GM12878 (cell line): ENCODE measurements around the gene FOS. TPM values are rescaled to one million over a fixed set of nuclear protein-coding genes. Genes with fewer than 3 reads are reported as not detected.

Experiments used
- ATAC-seq: fragments of 200-7000 bp; cut with Tn5 transposase; 3 replicates; pipeline ENCODE4 v1.9.1; 2020; ENCODE audit warnings: mild to moderate bottlenecking, moderate library complexity
- BruUV-seq: library from RNA; stranded (reverse); fragments of 400-500 nt; replicated peaks from 2 replicates; lab custom pipeline; 2021; lab: Mats Ljungman, UMichigan
- CTCF ChIA-PET: fragments of 300-600 bp; sonication (Branson Sonifier 250); formaldehyde crosslinking; extraction: SDS; loops from one replicate; lab custom pipeline; 2021; ENCODE audit warnings: inconsistent platforms; lab: Yijun Ruan, JAX
- POLR2A ChIA-PET: fragments of 350-600 bp; formaldehyde crosslinking; extraction: SDS; loops from one replicate; lab custom pipeline; 2021; ENCODE audit warnings: inconsistent platforms; lab: Charles Lee
- RAD21 ChIA-PET: fragments of 300-600 bp; sonication (Branson Sonifier 250); formaldehyde crosslinking; loops from one replicate; lab custom pipeline; 2023; ENCODE audit warnings: antibody characterized with exemption; ENCODE audit not compliant: unreplicated experiment; lab: Charles Lee
- SMC1A ChIA-PET: fragments of 300-600 bp; sonication (Branson Sonifier 250); formaldehyde crosslinking; loops from one replicate; lab custom pipeline; 2023; ENCODE audit not compliant: unreplicated experiment, uncharacterized antibody; lab: Charles Lee
- DNase-seq: peaks from one replicate; pipeline ENCODE4 v3.0.0-alpha.2; 2011; ENCODE audit warnings: low read depth, low spot score
- FAIRE-seq: peaks from 3 replicates; lab custom pipeline; 2011; peaks lifted over from hg19 to GRCh38; lab: Jason Lieb, UNC
- H2AFZ ChIP-seq: 2 replicates; pipeline ENCODE4 v1.6.0; 2011; ENCODE audit warnings: low read depth, low read length, control low read depth; ENCODE audit not compliant: control insufficient read depth
- H3K27ac ChIP-seq: 2 replicates; pipeline ENCODE4 v1.5.1; 2011; ENCODE audit warnings: control low read depth; ENCODE audit not compliant: control insufficient read depth, insufficient read depth
- H3K27me3 ChIP-seq, 2 experiments: replicated peaks in 1 of 2; 2 replicates each; pipeline versions ENCODE4 v1.6.0 to v1.6.1; 2011; ENCODE audit warnings: low read length in 1 of 2; ENCODE audit not compliant: control insufficient read depth in 2 of 2, insufficient read depth in 2 of 2
- H3K36me3 ChIP-seq, 2 experiments: 2 replicates each; pipeline ENCODE4 v1.5.1; 2011; ENCODE audit warnings: low read length in 1 of 2; ENCODE audit not compliant: control insufficient read depth in 2 of 2, insufficient read depth in 2 of 2
- H3K4me1 ChIP-seq: 2 replicates; pipeline ENCODE4 v1.6.1; 2011; ENCODE audit warnings: mild to moderate bottlenecking, low read length, moderate library complexity, mixed read lengths; ENCODE audit not compliant: control insufficient read depth, insufficient read depth
- H3K4me2 ChIP-seq: 2 replicates; pipeline ENCODE4 v1.6.0; 2011; ENCODE audit warnings: control low read depth; ENCODE audit not compliant: control insufficient read depth, insufficient read depth
- H3K4me3 ChIP-seq: fragments of 200-600 bp; sonication (generic); 2 replicates; pipeline ENCODE4 v1.5.1; 2016
- H3K79me2 ChIP-seq: 2 replicates; pipeline ENCODE4 v1.6.0; 2011; ENCODE audit warnings: low read length; ENCODE audit not compliant: control insufficient read depth, insufficient read depth
- H3K9ac ChIP-seq: 2 replicates; pipeline ENCODE4 v1.8.0; 2011; ENCODE audit warnings: low read length, control low read depth, mixed read lengths; ENCODE audit not compliant: control insufficient read depth, insufficient read depth
- H3K9me3 ChIP-seq: replicated peaks from 3 replicates; pipeline ENCODE4 v1.5.1; 2011; ENCODE audit warnings: mild to moderate bottlenecking, low read length; ENCODE audit not compliant: control insufficient read depth, insufficient read depth
- H4K20me1 ChIP-seq: 2 replicates; pipeline ENCODE4 v1.6.0; 2011; ENCODE audit not compliant: control insufficient read depth, insufficient read depth
- BACH1 ChIP-seq: fragments of 450-650 bp; IDR thresholded peaks from 2 replicates; pipeline ENCODE4 v1.6.1; 2017; ENCODE audit warnings: mild to moderate bottlenecking, borderline replicate concordance
- CEBPZ ChIP-seq: fragments of 150-350 bp; IDR thresholded peaks from 2 replicates; pipeline ENCODE4 v1.6.1; 2016; ENCODE audit warnings: low read depth, low read length
- CHD2 ChIP-seq: IDR thresholded peaks from 2 replicates; pipeline ENCODE4 v1.6.1; 2011; ENCODE audit warnings: low read depth, low read length, improper control_type of control experiment, borderline replicate concordance
- IKZF2 ChIP-seq, 2 experiments: fragments of 450-650 bp; IDR thresholded peaks; 2 replicates each; pipeline ENCODE4 v1.6.1; 2017; ENCODE audit warnings: mild to moderate bottlenecking in 2 of 2, moderate library complexity in 2 of 2
- NFYB ChIP-seq: IDR thresholded peaks from 2 replicates; pipeline ENCODE4 v1.6.1; 2011; ENCODE audit warnings: low read depth, mild to moderate bottlenecking, low read length, improper control_type of control experiment, moderate library complexity; ENCODE audit not compliant: insufficient read depth
- NR2C2 ChIP-seq: IDR thresholded peaks from 2 replicates; pipeline ENCODE4 v1.6.1; 2011; ENCODE audit warnings: borderline replicate concordance, low read depth; ENCODE audit not compliant: control insufficient read depth, insufficient read length
- POLR2A ChIP-seq: IDR thresholded peaks from 2 replicates; pipeline ENCODE4 v1.6.1; 2011; ENCODE audit warnings: low read depth, mild to moderate bottlenecking, low read length
- RAD21 ChIP-seq: IDR thresholded peaks from 2 replicates; pipeline ENCODE4 v1.6.1; 2011; ENCODE audit warnings: mild to moderate bottlenecking, low read depth, low read length, moderate library complexity; ENCODE audit not compliant: insufficient read depth
- RB1 ChIP-seq: fragments of 450-650 bp; formaldehyde crosslinking; IDR thresholded peaks from 2 replicates; pipeline ENCODE4 v1.6.1; 2017; ENCODE audit warnings: mild to moderate bottlenecking, borderline replicate concordance
- RELB ChIP-seq: fragments of 450-650 bp; IDR thresholded peaks from 2 replicates; pipeline ENCODE4 v1.6.1; 2017; ENCODE audit warnings: low read depth, mild to moderate bottlenecking, moderate library complexity
- SMAD1 ChIP-seq: fragments of 450-650 bp; IDR thresholded peaks from 2 replicates; pipeline ENCODE4 v1.6.1; 2018; ENCODE audit warnings: mild to moderate bottlenecking, low read depth; ENCODE audit not compliant: partially characterized antibody
- SMAD5 ChIP-seq: IDR thresholded peaks from 2 replicates; pipeline ENCODE4 v1.6.1; 2016; ENCODE audit warnings: antibody characterized with exemption, low read depth
- SREBF2 ChIP-seq: IDR thresholded peaks from 2 replicates; pipeline ENCODE4 v1.6.1; 2012; ENCODE audit warnings: mild to moderate bottlenecking, low read length
- TCF12 ChIP-seq: IDR thresholded peaks from 2 replicates; pipeline ENCODE4 v1.6.1; 2011; ENCODE audit warnings: low read depth, mild to moderate bottlenecking, low read length
- ZBED1 ChIP-seq: IDR thresholded peaks from 2 replicates; pipeline ENCODE4 v1.6.1; 2016; ENCODE audit warnings: borderline replicate concordance
- ZNF384 ChIP-seq: IDR thresholded peaks from 2 replicates; pipeline ENCODE4 v1.6.1; 2012; ENCODE audit warnings: low read depth, mild to moderate bottlenecking, low read length, improper control_type of control experiment, borderline replicate concordance
- ZNF687 ChIP-seq: fragments of 450-650 bp; IDR thresholded peaks from 2 replicates; pipeline ENCODE4 v1.6.1; 2017; ENCODE audit warnings: mild to moderate bottlenecking, moderate library complexity
- in situ Hi-C: fragments of 300-500 bp; cut with MboI; formaldehyde crosslinking; loops from 9 replicates; pipeline ENCODE4 v1.14.3; 2018; ENCODE audit warnings: mixed read lengths
- intact Hi-C: fragments of 100-400 bp; cut with micrococcal nuclease; formaldehyde crosslinking; loops from one replicate; pipeline ENCODE4 v1.14.2; 2022; ENCODE audit not compliant: unreplicated experiment
- polyA plus RNA-seq, 11 experiments: library from polyadenylated mRNA; depleted of rRNA in 4 of 11; unstranded in 6 of 11; stranded (reverse) in 5 of 11; fragments of >200 nt; fragmentation: Nextera tagmentation in 4 of 11; fragmentation: Illumina TruSeq in 1 of 11; extraction: Ambion mirVana in 4 of 11; extraction: Trizol in 1 of 11; gene quantifications; 1 replicate in 1 of 11; 2 replicates in 10 of 11; pipeline versions ENCODE4 v1.2.1 to v1.2.3, GENCODE V29; 2011 to 2016; ENCODE audit warnings: inconsistent platforms in 2 of 11, missing spikeins in 2 of 11, low read depth in 1 of 11
- total RNA-seq, 4 experiments: library from RNA; depleted of rRNA in 3 of 4; stranded (reverse); fragments of >200 nt in 3 of 4; fragmentation: Illumina TruSeq in 1 of 4; extraction: Trizol in 1 of 4; gene quantifications; 2 replicates each; pipeline versions ENCODE4 v1.2.1 to v1.2.3, GENCODE V29; 2013 to 2021

FOS gene
- total and polyA plus RNA-seq, 10 of the 15 experiments (the other 5 are each of a cell fraction or from before 2014, with no cell fraction given): 0.02 to 0.95 (median 0.38) TPM

GRCh38 chr14:75318353-75318752 lies 39.7 kb downstream of the FOS start:
- FAIRE-seq: no peak
- no peak overlapping the region for H3K9ac ChIP-seq
- no peak for ATAC-seq
- SMC1A ChIA-PET: no interaction called here
- H3K27ac ChIP-seq: no peak overlapping the region
- no peaks in the 10 kb centered on the region for H3K79me2 ChIP-seq
- RAD21 ChIA-PET: no interaction called here
- no peaks in the 10 kb centered on the region; a peak in 1 of 4 replicates for H3K27me3 ChIP-seq
- in situ Hi-C loops: no loop called here
- POLR2A ChIA-PET: no interaction called here
- no TSS peak for BruUV-seq
- intact Hi-C loops: no loop called here
- H3K4me3 ChIP-seq: no peak overlapping the region
- CTCF ChIA-PET: interaction anchor here (1.1 to 2.0 kb wide), 5 partner anchors 10 to 243 kb away, joined by 3 to 5 read pairs (median 4); no protein-coding TSS in a partner anchor
- no peak for DNase-seq
- H3K4me2 ChIP-seq: no peak overlapping the region
- H2AFZ ChIP-seq: no peak overlapping the region
- H3K4me1 ChIP-seq: no peaks in the 10 kb centered on the region
- H4K20me1 ChIP-seq: no peaks in the 10 kb centered on the region
- no peak for TF ChIP-seq NFYB
- no peak for TF ChIP-seq SREBF2
- no peak for TF ChIP-seq SMAD1
- TF ChIP-seq CHD2: no peak
- TF ChIP-seq ZBED1: no peak
- TF ChIP-seq RELB: no peak
- TF ChIP-seq BACH1: no peak
- TF ChIP-seq RAD21: no peak
- no peak for TF ChIP-seq POLR2A
- no peak for TF ChIP-seq ZNF384
- TF ChIP-seq CEBPZ: no peak
- TF ChIP-seq IKZF2 (IDR thresholded peaks at IDR 0.05): no peak
- no peak for TF ChIP-seq TCF12
- no peak for TF ChIP-seq RB1
- TF ChIP-seq SMAD5: no peak
- TF ChIP-seq NR2C2: no peak
- no peak for TF ChIP-seq ZNF687
- no peaks in the 10 kb centered on the region; the same call in 2 of the 3 replicates for H3K9me3 ChIP-seq
- H3K36me3 ChIP-seq: no peaks in the 10 kb centered on the region
